Transverse colon (tissue), 4 donors: Measurements from ENCODE around the gene ATP6V0E1. TPM values are rescaled to one million over a fixed set of nuclear protein-coding genes. Genes with fewer than 3 reads are reported as not detected.

Experiments
- DNase-seq: peaks from one replicate; pipeline ENCODE4 v3.0.0-alpha.2; 2019
- H3K27ac ChIP-seq, 4 donors: fragments of 200-600 bp; sonication (generic); 2 replicates each; pipeline ENCODE4 v1.5.1; 2016 to 2018; ENCODE audit warnings: inconsistent platforms in 4 of 4
- H3K27me3 ChIP-seq: fragments of 200-600 bp; sonication (generic); 2 replicates; pipeline ENCODE4 v1.5.1; 2017; ENCODE audit warnings: inconsistent platforms
- H3K36me3 ChIP-seq, 4 donors: fragments of 200-600 bp; sonication (generic); 2 replicates each; pipeline ENCODE4 v1.5.1; 2017 to 2019; ENCODE audit warnings: inconsistent platforms in 4 of 4
- H3K4me1 ChIP-seq, 4 donors: fragments of 200-600 bp; sonication (generic); 2 replicates each; pipeline ENCODE4 v1.5.1; 2017 to 2020; ENCODE audit warnings: inconsistent platforms in 4 of 4
- H3K4me3 ChIP-seq, 4 donors: fragments of 200-600 bp; sonication (generic); 1 replicate in 1 of 4; 2 replicates in 3 of 4; pipeline versions ENCODE4 v1.5.1 to v1.6.1; 2017 to 2019; ENCODE audit warnings: inconsistent platforms in 4 of 4
- H3K9me3 ChIP-seq, 2 donors: fragments of 200-600 bp; sonication (generic); 2 replicates each; pipeline ENCODE4 v1.5.1; 2017 to 2019; ENCODE audit warnings: inconsistent platforms in 2 of 2
- EP300 ChIP-seq: sonication (generic); formaldehyde crosslinking; IDR thresholded peaks from one replicate; pipeline ENCODE4 v1.6.1; 2017; ENCODE audit warnings: antibody characterized with exemption, low read depth
- POLR2A ChIP-seq: fragments of 450-650 bp; IDR thresholded peaks from one replicate; pipeline ENCODE4 v1.6.1; 2016; ENCODE audit warnings: antibody characterized with exemption, mild to moderate bottlenecking, moderate library complexity
- POLR2AphosphoS5 ChIP-seq, 3 donors: sonication (generic); formaldehyde crosslinking; IDR thresholded peaks; one replicate each; pipeline ENCODE4 v1.6.1; 2016; ENCODE audit warnings: antibody characterized with exemption in 3 of 3
- WGBS, 2 donors: methylation state at CpG; one replicate each; pipeline ENCODE4 v1.1.5; 2018; ENCODE audit warnings: low coverage in 1 of 2; 5-methylcytosine and 5-hydroxymethylcytosine counted together
- in situ Hi-C, 4 donors: fragments of 200-750 bp; cut with MboI; loops; one replicate each; pipeline versions ENCODE4 v1.15.0 to v1.15.1; 2017; ENCODE audit warnings: low sequenced_read_pairs in 3 of 4, low pct_ligation_motif_present in 1 of 4, low pct_unique_long_range_greater_than_20kb in 1 of 4
- intact Hi-C: fragments of 100-400 bp; cut with DNase I; formaldehyde crosslinking; loops from one replicate; pipeline ENCODE4 v1.15.1; 2023; ENCODE audit warnings: low total_unique reads
- total RNA-seq, 4 donors: library from RNA; depleted of rRNA; stranded (reverse); fragments of >200 nt; gene quantifications; one replicate each; pipeline ENCODE4 v1.1.0, GENCODE V29; 2016
- TF ChIP-seq, protein P1 (sequence below), 5 experiments: fragments of 200-600 bp in 3 of 5; fragments of 450-650 bp in 2 of 5; sonication (generic) in 3 of 5; IDR thresholded peaks; 1 replicate in 2 of 5; 2 replicates in 3 of 5; pipeline ENCODE4 v1.5.1; 2016 to 2017; ENCODE audit warnings: antibody characterized with exemption in 5 of 5, inconsistent platforms in 3 of 5, mild to moderate bottlenecking in 2 of 5, moderate library complexity in 1 of 5

The ATP6V0E1 gene
- total RNA-seq, 4 donors from 2014 or later: 60.9 to 212 (median 138) TPM

DNA sequence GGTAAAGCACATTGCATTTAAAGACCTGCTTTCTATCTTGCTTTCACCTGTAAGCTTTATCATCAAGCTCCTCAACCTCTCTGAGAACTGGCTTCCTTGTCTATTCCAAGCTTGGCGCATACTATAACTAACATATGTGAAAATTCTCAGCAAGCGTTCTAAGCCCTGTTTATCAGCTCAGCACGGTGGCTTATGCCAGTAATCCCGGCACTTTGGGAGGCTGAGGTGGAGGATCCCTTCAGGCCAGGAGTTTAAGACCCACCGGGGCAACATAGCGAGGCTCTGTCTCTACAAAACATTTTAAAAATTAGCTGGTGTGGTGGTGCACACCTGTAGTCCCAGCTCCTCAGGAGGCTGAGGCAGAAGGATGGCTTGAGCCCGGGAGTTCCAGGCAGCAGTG is 1.6 kb upstream of the ATP6V0E1 start:
- H3K27ac ChIP-seq: no peak overlapping the region
- intact Hi-C loops: loop anchor here (5.0 to 10.0 kb wide), 2 partner anchors 75 to 163 kb away; partner anchors contain the start of genes BNIP1 and CREBRF

DNA sequence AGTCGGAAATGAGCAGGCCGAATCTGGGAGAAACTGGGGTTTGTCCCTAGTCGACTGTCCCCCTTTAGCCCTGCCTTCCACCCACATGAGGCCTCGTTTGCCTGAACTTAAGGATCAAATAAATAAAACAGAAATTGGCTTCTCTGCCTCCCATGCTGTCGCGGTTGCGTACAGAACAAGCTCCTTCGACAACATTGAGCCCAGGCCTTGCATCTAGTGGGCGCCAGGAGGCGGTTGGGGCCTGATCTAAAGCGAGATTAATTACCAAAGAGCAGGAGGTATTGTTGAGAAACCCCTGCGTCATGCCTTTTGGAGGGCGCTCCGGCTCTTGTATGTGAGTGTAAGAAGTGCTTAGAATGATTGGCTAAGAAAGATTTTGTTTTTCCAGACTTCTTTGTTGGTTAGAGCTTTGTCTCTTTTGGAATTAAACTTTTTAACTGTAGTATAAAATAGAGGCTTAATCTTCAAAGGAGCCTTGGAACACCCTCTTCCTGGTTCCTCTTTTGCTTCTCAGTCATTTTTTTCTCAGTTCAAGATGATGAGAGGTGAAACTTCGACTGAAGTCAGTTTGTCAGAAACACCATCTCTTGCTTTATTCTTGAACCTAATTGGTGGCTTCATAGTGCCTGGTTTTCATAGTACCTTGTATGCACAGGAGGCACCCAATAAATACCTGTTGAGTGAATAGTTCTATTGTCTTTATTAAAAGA is 828 bp downstream of the ATP6V0E1 start:
- no peaks in the 10 kb centered on the region for H3K27me3 ChIP-seq
- in situ Hi-C loops (loop anchor here in 3 of 4 donors (10.0 kb wide), 1 partner anchor 160 kb away; the partner anchor contains the start of gene BNIP1 (in 3 of the 3)), intact Hi-C loops (loop anchor here (5.0 to 10.0 kb wide), 2 partner anchors 73 to 160 kb away; partner anchors contain the start of genes BNIP1 and CREBRF)
- H3K4me1 ChIP-seq: peaks cover 0 to 27% (median 9%) of the 10 kb centered on the region in 4 donors
- no peaks in the 10 kb centered on the region for H3K9me3 ChIP-seq
- DNase-seq: peak; percentile 74
- WGBS, 2 donors: 1 to 2% methylated on average over 11 to 15 of the region's 15 CpGs
- H3K36me3 ChIP-seq: peaks cover 0 to 11% (median 0%) of the 10 kb centered on the region in 4 donors
- H3K4me3 ChIP-seq: peak overlapping the region; percentile 52 to 94 (median 76)
- H3K27ac ChIP-seq: peak overlapping the region; percentile 94 to 97 (median 95)
- TF ChIP-seq POLR2AphosphoS5 (IDR thresholded peaks at IDR 0.05) (peak; percentile 38 to 44 (median 43)), POLR2A (no peak)
- TF ChIP-seq, protein P1, sequence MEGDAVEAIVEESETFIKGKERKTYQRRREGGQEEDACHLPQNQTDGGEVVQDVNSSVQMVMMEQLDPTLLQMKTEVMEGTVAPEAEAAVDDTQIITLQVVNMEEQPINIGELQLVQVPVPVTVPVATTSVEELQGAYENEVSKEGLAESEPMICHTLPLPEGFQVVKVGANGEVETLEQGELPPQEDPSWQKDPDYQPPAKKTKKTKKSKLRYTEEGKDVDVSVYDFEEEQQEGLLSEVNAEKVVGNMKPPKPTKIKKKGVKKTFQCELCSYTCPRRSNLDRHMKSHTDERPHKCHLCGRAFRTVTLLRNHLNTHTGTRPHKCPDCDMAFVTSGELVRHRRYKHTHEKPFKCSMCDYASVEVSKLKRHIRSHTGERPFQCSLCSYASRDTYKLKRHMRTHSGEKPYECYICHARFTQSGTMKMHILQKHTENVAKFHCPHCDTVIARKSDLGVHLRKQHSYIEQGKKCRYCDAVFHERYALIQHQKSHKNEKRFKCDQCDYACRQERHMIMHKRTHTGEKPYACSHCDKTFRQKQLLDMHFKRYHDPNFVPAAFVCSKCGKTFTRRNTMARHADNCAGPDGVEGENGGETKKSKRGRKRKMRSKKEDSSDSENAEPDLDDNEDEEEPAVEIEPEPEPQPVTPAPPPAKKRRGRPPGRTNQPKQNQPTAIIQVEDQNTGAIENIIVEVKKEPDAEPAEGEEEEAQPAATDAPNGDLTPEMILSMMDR (IDR thresholded peaks at IDR 0.05): peak; percentile 34 to 64 (median 42)

More for the DNA sequence above, 1.6 kb upstream of the ATP6V0E1 start:
- in situ Hi-C loops: loop anchor here in 3 of 4 donors (10.0 kb wide), 1 partner anchor 163 kb away; the partner anchor contains the start of gene BNIP1 (in 3 of the 3)
- no peak overlapping the region for H3K4me3 ChIP-seq
- H3K9me3 ChIP-seq: no peaks in the 10 kb centered on the region
- H3K36me3 ChIP-seq: peaks cover 0 to under 1% (median 0%) of the 10 kb centered on the region in 4 donors
- no peak for DNase-seq
- peaks cover 0 to 25% (median 9%) of the 10 kb centered on the region in 4 donors for H3K4me1 ChIP-seq
- no peaks in the 10 kb centered on the region for H3K27me3 ChIP-seq
- 92 to 100% methylated on average over 2 to 7 of the region's 7 CpGs for WGBS, 2 donors
- TF ChIP-seq, protein P1 (IDR thresholded peaks at IDR 0.05): no peak
- TF ChIP-seq POLR2AphosphoS5 (IDR thresholded peaks at IDR 0.05) (no peak), EP300 (no peak), POLR2A (no peak)

DNA sequence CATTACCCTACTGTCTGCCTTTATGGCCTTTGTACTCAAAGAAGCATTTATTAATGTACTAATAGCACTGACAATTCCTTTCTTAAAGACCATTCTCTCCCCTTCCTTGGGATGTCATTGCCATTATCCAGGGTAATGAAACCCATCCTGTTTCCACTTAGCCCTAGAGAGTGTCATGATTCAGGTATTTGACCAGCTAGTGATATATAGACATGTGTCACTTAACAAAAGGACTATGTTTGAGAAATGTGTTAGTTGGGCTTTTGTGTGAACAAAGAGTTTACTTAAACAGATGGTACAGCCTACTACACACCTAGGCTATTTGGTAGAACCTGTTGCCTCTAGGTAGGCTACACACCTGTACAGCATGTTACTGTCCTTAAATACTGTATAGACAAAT is 2.0 kb downstream of the ATP6V0E1 start:
- Histone ChIP-seq H3K4me1 (peaks cover 0 to 27% (median 9%) of the 10 kb centered on the region in 4 donors), H3K9me3 (no peaks in the 10 kb centered on the region), H3K27ac (peak overlapping the region in 1 of 4 donors; percentile 94), H3K4me3 (peak overlapping the region in 1 of 4 donors; percentile 81), H3K36me3 (peaks cover 0 to 11% (median 0%) of the 10 kb centered on the region in 4 donors), H3K27me3 (no peaks in the 10 kb centered on the region)
- TF ChIP-seq POLR2A: no peak
- no peak for TF ChIP-seq EP300
- TF ChIP-seq POLR2AphosphoS5 (IDR thresholded peaks at IDR 0.05): no peak
- TF ChIP-seq, protein P1 (IDR thresholded peaks at IDR 0.05): no peak
- intact Hi-C loops (loop anchor here (10.0 kb wide), 1 partner anchor 159 kb away; the partner anchor contains the start of gene BNIP1), in situ Hi-C loops (loop anchor here in 3 of 4 donors (10.0 kb wide), 1 partner anchor 159 kb away; the partner anchor contains the start of gene BNIP1 (in 3 of the 3))
- no peak for DNase-seq

DNA sequence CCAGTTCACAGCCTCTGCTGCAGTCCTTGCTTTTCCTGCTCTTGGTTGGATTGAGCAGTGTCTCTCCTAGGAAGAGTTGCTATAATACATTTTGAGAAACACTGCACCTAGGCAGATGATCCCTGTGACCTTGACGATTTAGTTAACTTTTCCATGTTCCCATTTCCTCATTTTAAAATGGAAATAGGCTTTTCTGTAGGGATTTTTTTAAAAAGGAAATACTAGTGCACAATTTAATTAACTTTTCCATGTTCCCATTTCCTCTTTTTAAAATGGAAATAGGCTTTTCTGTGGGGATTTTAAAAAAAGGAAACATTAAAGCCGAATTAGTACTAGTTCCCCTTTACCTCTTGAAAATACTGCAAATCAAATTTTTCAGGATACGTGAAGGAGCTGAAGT is 4.7 kb downstream of the ATP6V0E1 start:
- 74 to 76% methylated on average over 3 of the region's 3 CpGs for whole genome bisulfite sequencing, 2 donors
- Histone ChIP-seq H3K36me3 (peaks cover 0 to 11% (median 0%) of the 10 kb centered on the region in 4 donors), H3K4me1 (peaks cover 0 to 22% (median 5%) of the 10 kb centered on the region in 4 donors), H3K9me3 (no peaks in the 10 kb centered on the region), H3K27ac (no peak overlapping the region), H3K4me3 (no peak overlapping the region), H3K27me3 (no peaks in the 10 kb centered on the region)
- intact Hi-C loops (loop anchor here (10.0 kb wide), 1 partner anchor 157 kb away; the partner anchor contains the start of gene BNIP1), in situ Hi-C loops (loop anchor here in 3 of 4 donors (10.0 kb wide), 1 partner anchor 157 kb away; the partner anchor contains the start of gene BNIP1 (in 3 of the 3))
- DNase-seq: no peak
- TF ChIP-seq EP300: no peak
- TF ChIP-seq POLR2AphosphoS5 (IDR thresholded peaks at IDR 0.05): no peak
- TF ChIP-seq, protein P1 (IDR thresholded peaks at IDR 0.05): no peak
- TF ChIP-seq POLR2A: no peak
